HG02610 (cell line): Measurements from ENCODE around the gene PCK2.

Experiments
- ATAC-seq: cut with Tn5 transposase; IDR thresholded peaks from one replicate; pipeline ENCODE4 v1.9.1; 2021; ENCODE audit warnings: mild to moderate bottlenecking, moderate library complexity; ENCODE audit not compliant: unreplicated experiment

Gene PCK2

DNA sequence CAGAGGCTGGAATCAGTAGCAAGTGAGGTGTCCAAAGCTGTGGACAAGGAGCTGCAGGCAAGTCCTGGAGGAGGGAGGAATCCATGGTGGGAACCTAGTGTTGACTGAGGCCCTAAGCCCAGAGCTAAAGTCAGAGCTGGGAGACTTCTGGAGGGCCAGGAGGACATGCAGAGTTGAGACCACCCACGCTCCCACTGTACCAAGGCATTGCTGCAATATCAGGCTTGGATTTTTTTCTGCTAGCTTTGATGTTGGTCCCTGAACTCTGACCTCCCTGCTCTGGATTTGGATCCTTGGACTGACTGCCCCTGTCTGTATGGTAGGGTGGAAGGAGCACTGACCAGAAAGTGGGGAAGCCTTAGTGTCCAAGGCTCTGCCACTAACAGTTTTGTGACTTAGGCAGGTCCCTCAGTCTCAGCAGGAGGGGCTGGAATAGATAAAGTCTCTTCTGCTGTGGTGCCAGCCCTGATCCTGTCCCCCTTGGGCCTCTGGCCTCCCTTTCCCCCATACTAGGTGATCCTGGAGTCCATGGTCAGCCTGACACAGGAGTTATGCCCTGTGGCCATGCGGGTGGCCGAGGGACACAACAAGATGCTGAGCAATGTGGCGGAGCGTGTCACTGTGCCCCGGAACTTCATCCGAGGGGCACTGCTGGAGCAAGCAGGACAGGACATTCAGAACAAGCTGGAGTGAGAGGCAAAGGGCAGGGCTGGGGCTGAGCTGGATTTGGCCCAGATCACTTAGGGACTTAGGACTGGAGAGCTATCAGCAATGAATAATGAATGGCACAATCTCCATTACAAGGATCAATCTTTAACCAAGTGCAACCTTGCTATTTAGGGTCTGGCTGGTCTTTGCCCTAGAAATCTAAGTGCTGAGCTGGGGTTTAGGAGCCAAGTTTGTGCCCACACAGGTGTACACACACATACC, 32.9 kb upstream of the PCK2 start:
- ATAC-seq: no peak

DNA sequence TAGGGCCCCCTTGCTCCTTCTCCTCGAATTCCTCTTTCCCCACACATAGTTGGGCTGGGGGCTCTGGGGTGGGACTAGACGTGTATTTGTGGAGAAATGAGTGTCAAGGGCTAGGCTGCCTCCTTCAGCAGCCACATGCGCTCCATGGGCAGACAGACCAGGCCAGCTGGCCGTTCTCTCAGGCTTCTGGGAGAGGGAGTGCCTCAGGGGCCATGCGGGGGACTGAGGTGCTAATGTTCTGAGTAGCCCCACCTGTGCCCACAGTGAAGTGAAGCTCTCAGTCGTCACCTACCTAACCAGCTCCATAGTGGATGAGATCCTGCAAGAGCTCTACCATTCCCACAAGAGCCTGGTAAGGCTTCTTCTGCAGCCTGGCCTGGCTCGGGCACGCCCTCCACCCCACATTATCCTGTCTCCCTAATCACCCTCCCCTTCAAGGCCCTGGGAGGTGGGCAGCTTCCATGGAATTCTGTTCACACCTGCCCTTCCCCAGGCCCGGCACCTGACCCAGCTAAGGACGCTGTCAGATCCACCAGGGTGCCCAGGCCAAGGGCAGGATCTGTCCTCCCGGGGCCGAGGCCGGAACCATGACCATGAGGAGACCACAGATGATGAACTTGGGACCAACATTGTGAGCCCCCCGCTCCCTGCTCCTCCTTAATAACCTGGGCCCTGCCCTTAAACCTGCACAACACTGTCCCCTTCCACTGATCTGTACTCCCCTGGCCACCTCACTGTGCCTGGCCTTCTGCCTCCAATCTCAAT, 31.7 kb upstream of the PCK2 start:
- no peak for ATAC-seq

DNA sequence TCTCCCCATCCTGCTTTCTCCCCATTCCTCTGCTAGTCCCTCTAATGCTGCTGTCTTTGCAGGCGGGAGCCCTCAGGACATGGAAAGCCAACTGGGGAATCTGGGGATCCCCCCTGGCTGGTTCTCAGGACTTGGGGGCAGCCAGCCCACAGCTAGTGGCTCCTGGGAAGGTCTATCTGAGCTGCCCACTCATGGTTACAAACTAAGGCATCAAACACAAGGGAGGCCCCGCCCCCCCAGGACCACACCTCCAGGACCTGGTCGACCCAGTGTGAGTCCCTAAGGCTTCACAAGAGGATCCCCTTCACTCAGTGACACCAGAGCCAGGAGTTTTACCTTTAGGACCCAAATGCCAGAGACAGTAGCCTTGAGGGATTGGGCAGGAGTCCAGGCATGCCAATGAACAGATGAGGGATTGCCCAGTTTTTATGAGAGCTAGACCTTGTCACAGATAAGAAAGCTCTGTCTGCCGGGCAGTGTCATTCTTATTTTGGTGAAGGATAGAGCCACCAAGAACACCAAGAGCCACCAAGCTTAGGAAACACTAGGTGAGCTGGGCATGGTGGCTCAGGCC, 30.8 kb upstream of the PCK2 start:
- no peak for ATAC-seq

DNA sequence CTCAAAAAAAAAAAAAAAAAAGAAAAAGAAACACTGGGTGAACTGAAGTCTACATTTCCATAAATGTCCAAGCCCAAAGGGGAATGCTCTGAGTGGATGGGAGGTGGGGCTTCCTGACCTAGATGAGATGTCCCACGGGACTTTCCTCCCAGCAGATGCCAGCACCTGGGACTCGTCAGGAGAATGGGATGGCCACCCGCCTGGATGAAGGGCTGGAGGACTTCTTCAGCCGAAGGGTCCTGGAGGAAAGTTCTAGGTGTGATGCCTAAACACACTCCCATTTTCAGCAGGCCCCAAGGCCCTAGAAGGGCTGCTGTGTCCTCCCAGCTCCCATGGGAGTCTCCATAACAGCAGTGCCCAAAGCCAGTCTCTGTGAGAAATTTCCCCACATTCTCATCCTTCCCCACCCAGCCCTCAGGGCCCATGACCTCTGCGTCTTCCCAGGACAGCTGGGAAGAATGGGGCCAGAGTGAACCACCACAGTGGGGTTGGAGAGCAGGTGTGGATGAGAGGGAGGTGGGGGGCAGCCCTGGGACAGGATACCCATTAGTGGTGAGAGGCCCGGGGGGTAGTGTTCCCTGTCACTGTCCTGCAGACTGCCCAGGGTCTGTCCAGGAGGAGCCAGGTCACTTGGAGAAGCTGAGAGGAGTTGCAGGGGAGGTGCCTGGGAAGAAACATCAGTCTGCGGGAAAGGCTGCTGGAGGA, 29.9 kb upstream of the PCK2 start:
- ATAC-seq: no peak

DNA sequence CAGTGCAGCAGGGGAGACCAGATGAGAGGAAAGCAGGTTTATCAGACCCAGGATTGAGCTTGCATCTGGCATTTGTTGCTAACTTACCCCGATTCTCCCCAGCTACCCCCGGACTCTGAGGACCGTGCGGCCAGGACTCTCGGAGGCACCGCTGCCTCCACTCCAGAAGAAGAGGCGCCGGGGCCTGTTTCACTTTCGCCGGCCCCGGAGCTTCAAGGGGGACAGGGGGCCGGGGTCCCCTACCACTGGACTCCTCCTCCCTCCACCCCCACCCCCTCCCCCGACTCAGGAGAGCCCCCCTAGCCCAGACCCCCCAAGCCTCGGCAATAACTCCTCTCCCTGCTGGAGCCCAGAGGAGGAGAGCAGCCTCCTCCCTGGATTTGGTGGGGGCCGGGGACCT, 29.3 kb upstream of the PCK2 start:
- ATAC-seq: no peak

DNA sequence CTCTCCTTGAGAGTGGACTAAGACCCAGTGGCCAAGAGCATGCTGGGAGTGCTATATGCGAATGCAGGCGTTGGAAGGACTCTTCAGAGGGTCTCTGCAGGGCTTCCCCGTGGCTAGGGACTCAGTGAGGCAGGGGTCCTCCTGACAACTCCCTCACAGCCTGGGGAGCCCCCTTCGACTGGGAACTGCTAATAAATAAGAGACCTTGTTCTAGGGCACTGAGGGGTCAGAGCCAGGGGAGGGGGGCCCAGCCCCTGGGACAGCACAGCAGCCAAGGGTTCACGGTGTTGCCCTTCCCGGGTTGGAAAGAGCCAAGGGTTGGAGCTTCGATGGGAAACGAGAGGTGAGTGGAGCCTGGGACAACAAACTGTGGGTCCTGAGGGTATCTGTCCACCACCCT, 28.7 kb upstream of the PCK2 start:
- ATAC-seq: no peak

DNA sequence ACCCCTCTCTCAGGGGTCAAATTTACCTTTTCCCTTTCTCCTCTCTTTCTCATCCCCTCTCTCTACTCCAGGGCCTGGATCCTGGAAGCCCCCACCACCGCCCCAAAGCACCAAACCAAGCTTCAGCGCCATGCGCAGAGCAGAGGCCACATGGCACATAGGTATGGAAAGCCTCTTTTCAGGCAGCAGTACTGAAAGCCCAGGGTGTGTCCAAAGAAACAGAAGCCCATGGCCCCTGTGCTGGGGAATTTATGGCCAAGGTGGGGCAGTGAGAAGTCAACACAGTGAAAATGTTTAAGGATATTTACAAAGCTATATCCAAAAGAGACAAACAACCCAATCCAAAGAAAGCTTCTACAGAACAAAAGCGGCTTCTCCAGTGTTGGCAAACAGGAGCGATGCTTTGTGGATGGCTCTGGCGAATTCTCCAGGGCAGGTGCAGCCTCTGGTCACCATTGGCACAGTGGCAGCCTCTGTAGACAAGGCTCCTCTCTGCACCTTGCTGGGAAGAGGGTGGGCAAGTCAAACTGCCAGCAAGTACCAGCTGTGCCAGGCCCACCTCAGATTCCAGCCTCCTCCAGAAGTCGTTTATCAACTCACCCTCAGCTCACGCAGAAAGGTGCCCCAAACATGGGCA, 27.5 kb upstream of the PCK2 start:
- no peak for ATAC-seq

DNA sequence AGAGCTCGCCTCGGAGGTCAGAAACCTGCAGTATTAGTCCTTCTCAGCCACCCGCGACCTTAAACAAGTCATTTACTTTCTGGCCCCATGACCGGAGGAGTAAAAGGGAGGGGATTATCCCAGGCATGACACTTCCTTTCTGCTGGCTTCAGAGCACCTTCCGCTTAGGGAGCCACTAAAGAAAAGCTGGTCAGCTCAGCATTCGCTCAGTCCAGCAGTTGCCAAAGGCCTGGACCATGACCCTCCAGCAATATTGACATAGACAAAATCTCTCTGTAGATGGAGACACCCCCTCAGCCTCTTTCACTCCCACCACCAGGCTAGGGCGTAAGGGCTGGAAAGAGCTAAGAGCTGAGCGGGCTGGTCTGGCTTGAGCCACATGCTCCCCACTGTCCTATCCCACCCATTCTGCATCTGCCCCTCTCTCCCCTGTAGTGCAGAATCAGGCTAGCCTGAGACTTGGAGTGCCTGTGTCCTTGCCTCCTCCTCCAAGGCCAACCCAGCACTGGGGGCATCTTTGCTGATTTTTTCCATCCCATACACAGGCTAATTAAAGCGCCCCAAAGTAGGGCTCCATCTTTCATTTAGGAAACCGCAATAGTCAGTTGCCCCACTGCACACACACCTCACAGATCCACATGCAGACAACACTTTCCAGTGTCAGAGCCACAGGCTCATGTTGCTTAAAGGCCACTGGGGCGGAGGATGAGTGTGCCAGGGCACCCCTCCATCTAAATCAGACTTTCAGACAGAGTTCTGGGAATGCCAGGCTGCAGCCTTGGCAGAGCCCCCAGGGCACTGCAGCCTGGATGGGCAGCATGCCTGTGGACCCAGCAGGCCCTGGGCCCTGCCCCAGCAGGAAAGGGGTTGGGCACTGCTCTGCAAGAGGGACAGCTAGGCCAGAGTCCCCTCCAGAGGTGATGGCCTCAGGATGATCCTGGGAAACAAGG, 26.7 kb upstream of the PCK2 start:
- no peak for ATAC-seq

DNA sequence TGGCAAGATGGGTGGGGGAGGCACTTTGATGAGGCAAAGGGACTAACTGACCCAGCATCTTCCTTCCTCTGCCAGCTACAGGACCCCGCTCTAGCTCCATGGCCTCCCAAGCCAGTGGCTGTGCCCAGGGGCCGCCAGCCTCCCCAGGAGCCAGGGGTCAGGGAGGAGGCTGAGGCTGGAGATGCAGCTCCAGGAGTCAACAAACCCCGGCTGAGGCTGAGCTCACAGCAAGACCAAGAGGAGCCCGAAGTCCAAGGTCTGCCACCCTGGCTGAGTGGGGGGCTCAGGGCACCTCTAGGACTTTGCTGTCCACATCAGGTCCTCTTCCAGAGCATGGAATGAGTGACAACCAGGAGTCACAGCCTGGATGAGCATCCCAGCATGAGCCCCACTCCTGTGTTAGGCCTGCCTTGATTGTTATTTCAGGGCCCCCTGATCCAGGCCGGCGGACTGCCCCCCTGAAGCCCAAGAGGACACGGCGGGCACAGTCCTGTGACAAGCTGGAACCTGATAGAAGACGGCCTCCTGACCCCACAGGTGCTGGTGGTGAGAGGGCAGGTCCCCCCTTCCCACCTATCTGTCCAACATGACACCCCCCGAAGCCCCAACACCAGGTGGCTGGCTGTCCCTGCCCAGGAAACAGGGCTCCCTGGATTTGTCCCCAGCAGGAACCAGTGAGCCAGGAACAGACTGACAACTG, 25.2 kb upstream of the PCK2 start:
- no peak for ATAC-seq

DNA sequence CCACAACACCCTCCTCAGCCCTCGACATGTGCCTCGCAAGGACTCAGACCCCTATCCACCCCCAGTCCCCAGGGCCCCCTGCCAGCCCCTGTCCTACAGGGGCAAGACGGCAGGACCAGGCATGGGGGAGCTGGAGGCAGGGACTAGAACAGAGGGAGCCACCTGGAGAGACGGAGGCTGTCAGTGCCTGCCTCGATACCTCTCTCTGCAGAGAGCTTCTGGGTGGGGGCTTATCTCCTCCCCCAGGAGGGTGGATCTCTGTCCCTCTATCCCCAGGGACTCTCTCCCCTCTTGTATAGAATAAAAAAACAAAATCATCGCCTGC, 24.7 kb upstream of the PCK2 start:
- no peak for ATAC-seq

DNA sequence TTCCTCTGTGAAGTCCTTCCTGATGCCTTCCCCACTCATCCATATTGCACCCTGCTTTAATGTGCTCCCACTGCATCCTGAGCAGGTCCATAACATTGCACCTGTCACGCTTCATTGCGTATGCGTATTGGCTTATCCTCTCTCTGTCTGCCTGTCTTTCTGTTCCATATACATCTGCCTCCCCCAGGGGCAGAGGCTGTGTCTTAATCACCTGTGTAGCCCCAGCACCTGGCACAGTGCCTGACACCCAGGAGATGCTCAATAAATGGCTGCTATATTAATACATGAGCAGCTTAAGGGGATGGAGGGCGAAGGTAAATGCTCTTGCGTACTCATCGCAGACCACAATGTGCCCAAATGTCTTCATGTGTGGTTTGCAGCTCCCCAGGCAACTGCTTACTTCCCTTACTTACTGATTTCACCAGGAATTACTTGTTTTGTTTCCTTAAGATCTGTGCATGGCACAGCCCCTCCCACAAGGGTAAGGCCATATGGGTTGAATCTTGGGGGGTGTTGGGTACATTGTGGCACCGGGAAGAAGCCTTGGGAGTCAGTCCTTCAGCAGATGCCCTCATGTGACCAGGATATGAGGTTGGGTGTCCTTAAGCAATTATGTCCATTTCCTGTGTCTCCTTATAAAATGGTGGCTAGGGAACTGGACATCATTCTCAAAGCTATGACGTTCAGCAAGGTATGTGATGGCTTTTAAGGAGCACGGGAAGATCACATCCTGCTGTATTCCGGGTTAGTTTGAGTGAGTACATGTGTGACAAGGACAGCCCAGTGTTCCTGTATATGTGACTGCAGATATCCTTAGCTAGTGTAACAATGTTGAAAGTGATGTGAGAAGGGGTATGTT, 23.6 kb upstream of the PCK2 start:
- no peak for ATAC-seq

DNA sequence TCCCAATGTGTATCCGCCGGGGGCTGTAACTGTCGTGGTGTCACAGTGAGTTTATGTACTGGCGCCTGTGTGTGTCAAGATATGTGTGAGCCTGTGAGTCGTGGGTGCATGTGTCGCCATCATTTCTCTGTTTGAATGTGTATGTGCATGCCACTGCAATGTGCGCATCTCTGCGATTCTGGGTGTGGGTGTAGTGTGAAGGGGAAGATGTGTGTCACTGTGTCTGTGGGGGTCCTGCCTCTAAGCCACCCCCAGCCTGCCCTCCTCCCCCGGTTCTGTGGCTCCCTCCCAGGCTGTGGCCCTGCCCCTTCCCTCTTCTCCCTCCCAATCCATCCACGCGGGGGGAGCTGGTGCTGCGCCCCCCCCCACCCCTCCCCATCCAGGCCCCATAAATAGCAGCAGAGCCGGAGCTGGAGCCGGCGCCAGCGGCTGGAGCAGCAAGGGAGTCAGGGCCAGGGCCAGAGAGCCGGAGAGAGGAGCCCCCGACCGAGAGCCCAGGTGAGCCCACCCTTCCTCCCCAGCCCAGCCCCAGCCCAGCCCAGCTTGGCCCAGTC, 22.9 kb upstream of the PCK2 start, which contains the start of gene CPNE6:
Gene CPNE6, plus strand, starts transcription at position 419 of the 554 bp plus-strand sequence. CDS start 1,375 bp downstream, outside the sequence.
- no peak for ATAC-seq

DNA sequence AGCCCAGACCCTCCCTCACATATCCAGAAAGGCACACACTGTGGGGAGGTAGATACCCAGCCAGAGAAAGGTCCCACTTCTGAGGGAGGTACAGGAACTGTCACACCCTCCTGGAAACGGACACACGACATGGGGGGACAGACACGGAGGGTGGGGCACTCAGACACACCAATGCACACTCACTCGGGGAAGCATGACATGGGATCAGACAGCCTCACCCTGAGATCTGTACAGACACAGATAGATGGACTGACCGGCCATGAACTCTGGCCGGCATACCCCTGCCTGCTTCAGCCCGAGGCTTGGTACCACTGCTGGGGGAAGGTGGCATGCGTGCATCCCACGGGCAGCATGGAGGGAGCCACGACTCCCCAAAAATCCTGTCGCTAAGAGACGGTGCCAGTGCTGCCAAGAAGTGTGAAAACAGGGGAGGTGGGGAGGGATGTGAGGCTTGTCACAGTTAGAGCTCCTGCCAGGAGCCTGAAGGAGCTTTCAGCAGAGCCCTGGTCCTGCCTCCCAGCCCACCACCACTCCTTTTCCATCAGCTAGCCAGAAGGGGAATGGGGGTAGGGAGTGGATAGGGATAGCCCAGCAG, 22.2 kb upstream of the PCK2 start:
- no peak for ATAC-seq

DNA sequence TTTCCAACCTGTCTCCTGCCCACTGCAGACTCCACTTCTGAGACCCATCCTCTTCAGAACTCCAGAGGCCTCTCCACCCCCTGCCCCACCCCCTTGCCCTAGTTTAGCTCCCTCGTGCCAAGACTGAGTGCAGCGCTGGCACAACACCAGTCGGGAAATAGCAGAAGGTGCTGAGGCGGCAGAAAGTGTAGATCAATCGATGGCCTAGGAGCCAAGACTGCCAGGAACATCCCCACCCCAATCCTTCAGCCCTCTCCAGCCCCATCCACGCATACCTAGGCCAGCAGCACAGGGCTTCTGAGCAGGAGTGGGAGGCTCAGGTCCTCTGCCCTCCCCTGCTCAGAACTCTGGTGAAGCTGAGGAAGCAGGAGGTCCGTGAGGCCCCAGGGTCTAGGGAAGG, 21.7 kb upstream of the PCK2 start:
- ATAC-seq: no peak

DNA sequence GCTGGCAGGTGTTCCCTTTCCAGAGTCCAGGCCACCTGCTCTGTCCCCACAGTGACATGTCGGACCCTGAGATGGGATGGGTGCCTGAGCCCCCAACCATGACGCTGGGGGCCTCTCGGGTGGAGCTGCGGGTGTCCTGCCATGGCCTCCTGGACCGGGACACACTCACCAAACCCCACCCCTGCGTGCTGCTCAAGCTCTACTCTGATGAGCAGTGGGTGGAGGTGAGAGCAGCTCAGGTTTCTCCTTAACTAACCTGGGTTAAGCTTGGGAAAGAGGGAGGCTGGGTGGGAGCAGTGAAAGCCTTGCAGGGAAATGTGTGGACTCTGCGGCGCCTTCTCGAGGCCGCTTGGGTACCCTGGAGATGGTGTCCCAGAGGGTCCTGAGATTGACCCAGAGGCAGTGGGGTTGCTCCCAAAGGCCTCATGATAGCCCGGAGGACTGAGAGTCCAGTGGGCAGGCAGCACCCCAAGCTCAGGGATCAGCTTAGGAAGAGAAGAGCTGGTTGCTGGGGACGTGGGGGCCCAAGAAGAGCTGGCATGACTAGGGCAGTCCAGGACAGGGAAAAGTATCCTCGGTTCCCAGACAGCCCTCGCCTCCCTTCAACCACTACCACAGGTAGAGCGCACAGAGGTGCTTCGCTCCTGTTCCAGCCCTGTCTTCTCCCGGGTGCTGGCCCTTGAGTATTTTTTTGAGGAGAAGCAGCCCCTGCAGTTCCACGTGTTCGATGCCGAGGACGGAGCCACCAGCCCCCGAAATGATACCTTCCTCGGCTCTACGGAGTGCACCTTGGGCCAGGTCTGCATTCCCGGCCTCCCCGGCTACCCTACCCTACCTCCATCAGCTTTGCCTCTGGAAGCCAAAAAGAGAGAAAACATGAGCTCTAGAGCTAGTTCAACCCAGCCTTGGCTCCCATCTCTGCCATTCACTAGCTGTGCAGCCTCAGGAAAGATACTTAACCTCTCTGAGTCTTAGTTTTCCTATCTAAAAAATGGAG, 20.9 kb upstream of the PCK2 start:
- ATAC-seq: no peak
